HepG2 (cell line): ENCODE data around the gene PLK3. TPM values are rescaled to one million over a fixed set of nuclear protein-coding genes. Genes with fewer than 3 reads are reported as not detected.

Source experiments
- ARID3A ChIP-seq: IDR thresholded peaks from 2 replicates; pipeline ENCODE4 v1.6.1; 2012; ENCODE audit warnings: low read depth, low read length, improper control_type of control experiment
- HNF1A ChIP-seq, 2 experiments: sonication (generic) in 1 of 2; formaldehyde crosslinking in 1 of 2; IDR thresholded peaks; 2 replicates each; pipeline versions ENCODE4 v1.4.0 to v1.6.1; 2016 to 2020; ENCODE audit warnings: borderline replicate concordance in 1 of 2, low read depth in 1 of 2, mild to moderate bottlenecking in 1 of 2, missing genetic modification reagents in 1 of 2
- KDM2A ChIP-seq: sonication (generic); formaldehyde crosslinking; IDR thresholded peaks from 2 replicates; pipeline ENCODE4 v1.4.0; 2020; ENCODE audit warnings: low read depth, missing genetic modification reagents, borderline replicate concordance
- PRDM15 ChIP-seq: sonication (generic); formaldehyde crosslinking; IDR thresholded peaks from 2 replicates; pipeline ENCODE4 v1.4.0; 2020; ENCODE audit warnings: missing genetic modification reagents
- SOX5 ChIP-seq: IDR thresholded peaks from 2 replicates; pipeline ENCODE4 v1.6.1; 2016; ENCODE audit warnings: borderline replicate concordance
- TEAD3 ChIP-seq: optimal IDR thresholded peaks from 2 replicates; pipeline ENCODE3; 2016; ENCODE audit warnings: borderline replicate concordance
- TFE3 ChIP-seq: IDR thresholded peaks from 2 replicates; pipeline ENCODE4 v1.6.1; 2016
- TSC22D2 ChIP-seq: sonication (generic); formaldehyde crosslinking; IDR thresholded peaks from 2 replicates; pipeline ENCODE4 v1.5.1; 2020; ENCODE audit warnings: missing genetic modification reagents, mild to moderate bottlenecking, borderline replicate concordance
- ZNF414 ChIP-seq: sonication (generic); formaldehyde crosslinking; IDR thresholded peaks from 2 replicates; pipeline ENCODE4 v1.5.0; 2020; ENCODE audit warnings: missing genetic modification reagents
- ZNF430 ChIP-seq: sonication (generic); formaldehyde crosslinking; IDR thresholded peaks from 2 replicates; pipeline ENCODE4 v1.9.0; 2021; ENCODE audit warnings: mild to moderate bottlenecking, missing genetic modification reagents
- ZNF513 ChIP-seq: sonication (generic); formaldehyde crosslinking; conservative IDR thresholded peaks from 2 replicates; pipeline ENCODE4 v1.5.0; 2020; ENCODE audit warnings: missing genetic modification reagents
- ZNF589 ChIP-seq: sonication (generic); formaldehyde crosslinking; conservative IDR thresholded peaks from 2 replicates; pipeline ENCODE4 v1.8.0; 2022; ENCODE audit warnings: mild to moderate bottlenecking, moderate library complexity, missing genetic modification reagents
- ZNF614 ChIP-seq: IDR thresholded peaks from 2 replicates; pipeline ENCODE4 v1.6.1; 2018; ENCODE audit warnings: missing biosample characterization, missing genetic modification reagents, inconsistent platforms, borderline replicate concordance
- polyA plus RNA-seq, 8 experiments: library from polyadenylated mRNA; depleted of rRNA in 3 of 8; stranded (reverse) in 7 of 8; unstranded in 1 of 8; fragments of >200 nt; fragmentation: Illumina TruSeq in 4 of 8; extraction: Trizol in 4 of 8; gene quantifications; 2 replicates each; pipeline versions ENCODE4 v1.2.1 to v1.2.3, GENCODE V29; 2011 to 2016; ENCODE audit warnings: low read depth in 4 of 8, missing spikeins in 1 of 8, mixed read lengths in 1 of 8; ENCODE audit not compliant: insufficient read depth in 1 of 8
- total RNA-seq, 5 experiments: library from RNA; depleted of rRNA; stranded (reverse); fragments of >200 nt; fragmentation: Illumina TruSeq; extraction: Trizol; gene quantifications; 2 replicates each; pipeline ENCODE4 v1.2.3, GENCODE V29; 2016; ENCODE audit warnings: low read depth in 1 of 5

PLK3 gene
- total and polyA plus RNA-seq, 2 of the 13 experiments (the other 11 are each of a cell fraction or from before 2014, with no cell fraction given), result 9.8 to 16.9 TPM

- TF ChIP-seq ZNF513 (CRISPR knock-in tag), result no peak
- TF ChIP-seq ZNF430 (CRISPR knock-in tag), result 0 out of 2 replicates have a peak, but pooled peaks have one; percentile 80
- TF ChIP-seq ZNF589, result peak; percentile 60; the same call in 1 of the 2 replicates
- TF ChIP-seq KDM2A (CRISPR knock-in tag), result peak; percentile 18; the same call in 1 of the 2 replicates
- TF ChIP-seq ARID3A, result no peak
- TF ChIP-seq ZNF614 (CRISPR knock-in tag), result peak; percentile 47; the same call in 1 of the 2 replicates
- TF ChIP-seq ZNF414 (CRISPR knock-in tag), result no peak; the same call in none of the 2 replicates
- TF ChIP-seq PRDM15 (CRISPR knock-in tag), result no peak
- TF ChIP-seq TFE3 (CRISPR knock-in tag), result no peak
- peak; percentile 28; the same call in 1 of the 2 replicates for TF ChIP-seq HNF1A (IDR thresholded peaks at IDR 0.05; ENCODE audit: low read depth)
- TF ChIP-seq HNF1A (CRISPR knock-in tag; IDR thresholded peaks at IDR 0.05; ENCODE audit: borderline replicate concordance), result no peak; the same call in 1 of the 2 replicates
- peak; percentile 44; the same call in 1 of the 2 replicates for TF ChIP-seq SOX5 (CRISPR knock-in tag)
- TF ChIP-seq TSC22D2 (CRISPR knock-in tag), result no peak
- TF ChIP-seq TEAD3 (CRISPR knock-in tag), result peak; percentile 59
Measured at GRCh38 chr1:44826375-44827196, 26.4 kb downstream of the PLK3 start (continued).
